Measurements from ENCODE around the gene SRRM5. TPM values are rescaled to one million over a fixed set of nuclear protein-coding genes. Genes with fewer than 3 reads are reported as not detected.

Gene SRRM5
- total and polyA plus RNA-seq, 10 donors: 0.26 to 0.94 (median 0.46) TPM

DNA sequence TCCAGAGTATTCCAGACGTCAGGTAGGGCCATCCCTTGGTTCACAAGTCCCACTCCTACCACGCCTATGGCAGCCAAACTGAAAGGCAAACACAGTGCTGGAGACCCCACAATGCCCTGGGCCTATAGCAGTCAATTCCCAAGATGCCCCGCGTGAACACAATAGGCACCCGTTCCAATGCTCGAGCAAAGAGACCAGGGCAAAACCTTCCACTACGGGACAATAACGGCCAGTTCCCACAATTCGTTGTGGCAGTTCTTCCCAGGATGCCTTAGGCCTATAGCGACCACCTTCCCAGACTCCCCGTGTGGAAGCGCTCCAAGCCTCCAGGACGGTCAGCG lies 7.0 kb downstream of the SRRM5 start:
- no peak for DNase-seq
- H3K4me3 ChIP-seq: peak overlapping the region; percentile 56 to 93 (median 78)
- intact Hi-C loops (cut with DNase I; ENCODE audit: low total_unique reads): no loop called here
- peaks cover 0 to 7% (median 2%) of the 10 kb centered on the region in 6 donors for H3K36me3 ChIP-seq
- peaks cover 4 to 52% (median 18%) of the 10 kb centered on the region in 6 donors for H3K4me1 ChIP-seq
- no peaks in the 10 kb centered on the region for H3K27me3 ChIP-seq (replicated peaks in 1 of 7)
- TF ChIP-seq POLR2A (IDR thresholded peaks at IDR 0.05) (no peak), POLR2AphosphoS5 (IDR thresholded peaks at IDR 0.05) (no peak)
- TF ChIP-seq, protein P1, sequence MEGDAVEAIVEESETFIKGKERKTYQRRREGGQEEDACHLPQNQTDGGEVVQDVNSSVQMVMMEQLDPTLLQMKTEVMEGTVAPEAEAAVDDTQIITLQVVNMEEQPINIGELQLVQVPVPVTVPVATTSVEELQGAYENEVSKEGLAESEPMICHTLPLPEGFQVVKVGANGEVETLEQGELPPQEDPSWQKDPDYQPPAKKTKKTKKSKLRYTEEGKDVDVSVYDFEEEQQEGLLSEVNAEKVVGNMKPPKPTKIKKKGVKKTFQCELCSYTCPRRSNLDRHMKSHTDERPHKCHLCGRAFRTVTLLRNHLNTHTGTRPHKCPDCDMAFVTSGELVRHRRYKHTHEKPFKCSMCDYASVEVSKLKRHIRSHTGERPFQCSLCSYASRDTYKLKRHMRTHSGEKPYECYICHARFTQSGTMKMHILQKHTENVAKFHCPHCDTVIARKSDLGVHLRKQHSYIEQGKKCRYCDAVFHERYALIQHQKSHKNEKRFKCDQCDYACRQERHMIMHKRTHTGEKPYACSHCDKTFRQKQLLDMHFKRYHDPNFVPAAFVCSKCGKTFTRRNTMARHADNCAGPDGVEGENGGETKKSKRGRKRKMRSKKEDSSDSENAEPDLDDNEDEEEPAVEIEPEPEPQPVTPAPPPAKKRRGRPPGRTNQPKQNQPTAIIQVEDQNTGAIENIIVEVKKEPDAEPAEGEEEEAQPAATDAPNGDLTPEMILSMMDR (IDR thresholded peaks at IDR 0.05 in 8 of 11, conservative IDR thresholded peaks at IDR 0.05 in 3 of 11): no peak
- 0 to 2% (median 0%) methylated on average over 14 of the region's 14 CpGs for WGBS, 5 donors
- H3K9me3 ChIP-seq: no peaks in the 10 kb centered on the region
- peak overlapping the region; percentile 80 to 96 (median 94) for H3K27ac ChIP-seq

DNA sequence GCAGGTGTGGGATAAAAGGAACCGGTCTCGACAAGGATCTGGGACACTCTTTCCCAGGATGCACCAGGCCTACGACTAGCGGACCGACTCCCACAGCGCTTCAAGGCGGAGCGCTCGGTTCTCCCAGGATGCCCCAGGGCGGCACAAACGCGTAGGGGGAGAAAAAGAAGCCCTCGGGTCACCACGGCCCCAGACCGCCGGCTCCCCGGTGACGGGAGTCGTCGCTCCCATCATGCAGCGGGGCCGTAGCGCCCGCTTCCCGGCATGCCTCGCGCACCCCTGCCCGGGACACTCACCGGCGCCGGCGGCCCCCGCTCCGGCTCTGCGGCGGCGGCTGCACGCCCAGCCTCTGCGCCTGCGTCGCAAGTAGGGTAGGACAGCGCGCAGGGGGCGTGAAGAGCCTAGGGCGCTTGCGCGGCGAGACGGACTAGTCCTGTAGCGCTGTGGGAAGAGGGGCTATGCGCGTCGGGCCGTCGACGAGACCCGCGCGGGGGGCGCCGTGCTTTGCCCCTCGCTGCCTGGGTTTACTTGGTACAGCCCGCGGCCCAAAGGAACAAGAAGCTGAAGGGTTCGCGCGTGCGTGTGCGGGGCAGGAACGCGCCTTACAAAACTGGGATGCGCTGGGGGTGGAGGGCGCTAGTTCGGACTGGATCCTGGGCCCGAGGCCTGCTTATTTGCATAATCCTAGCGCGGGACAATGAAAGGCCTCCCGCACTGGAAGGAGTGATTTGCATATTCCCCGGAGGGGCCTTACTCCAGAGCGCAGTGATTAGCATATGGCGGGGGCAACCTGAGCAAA lies 7.6 kb downstream of the SRRM5 start, which contains the start of gene ZNF428:
Gene ZNF428 (minus strand): TSS at position 368 of the 799 bp plus-strand sequence. CDS start 5,325 bp downstream, outside the sequence.
- intact Hi-C loops (cut with DNase I; ENCODE audit: low total_unique reads): no loop called here
- Histone ChIP-seq H3K36me3 (peaks cover 0 to 2% (median 0%) of the 10 kb centered on the region in 6 donors), H3K27ac (peak within 1 kb of the TSS; percentile 80 to 96 (median 94))

DNA sequence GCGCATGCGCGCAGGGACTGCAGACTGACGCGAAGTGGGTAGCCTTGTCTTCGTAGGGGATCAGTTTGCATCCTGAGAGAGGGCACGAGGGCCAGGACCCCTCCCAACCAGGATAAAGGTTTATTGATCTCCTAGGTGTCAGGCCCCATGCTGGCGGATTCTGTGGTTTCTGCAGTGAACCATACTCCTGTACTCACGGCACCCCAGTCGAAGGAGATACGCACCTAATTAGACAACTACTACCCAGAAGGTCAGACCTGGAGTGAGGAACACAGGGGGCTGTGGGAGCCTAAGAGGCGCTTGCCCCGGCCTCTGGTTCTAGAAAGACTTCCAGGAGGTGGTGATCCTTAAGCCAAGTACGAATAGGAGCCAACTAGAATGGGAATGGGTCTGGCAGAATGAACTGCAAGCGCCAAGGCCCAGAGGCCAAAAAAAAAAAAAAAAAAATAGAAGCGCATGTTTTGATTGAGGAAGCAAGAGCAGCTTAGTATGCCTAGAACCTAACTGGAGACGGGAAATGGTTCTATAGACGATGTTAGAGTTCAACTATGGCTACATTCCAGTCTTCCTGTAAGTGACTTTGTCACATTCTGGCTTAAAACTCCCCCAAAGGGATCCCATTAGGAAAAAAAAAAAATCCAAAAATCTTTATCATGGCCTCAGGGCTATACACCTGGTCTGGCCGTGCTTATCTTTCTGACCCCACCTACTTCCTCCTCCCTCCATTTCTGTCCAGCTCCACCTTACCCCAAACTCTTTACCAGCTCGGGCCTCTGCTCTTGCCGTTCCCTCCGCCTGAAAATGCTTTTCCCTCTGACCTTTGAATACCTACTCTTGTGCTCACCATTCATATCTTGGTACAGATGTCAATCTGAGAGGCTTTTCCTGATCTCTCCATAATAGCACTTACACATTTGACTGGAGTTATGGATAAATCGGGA lies 8.4 kb downstream of the SRRM5 start:
- H3K9me3 ChIP-seq: no peaks in the 10 kb centered on the region
- intact Hi-C loops (cut with DNase I; ENCODE audit: low total_unique reads): no loop called here
- H3K27ac ChIP-seq: peak overlapping the region; percentile 80 to 96 (median 94)
- DNase-seq: no peak
- no peaks in the 10 kb centered on the region for H3K36me3 ChIP-seq
- peaks cover 4 to 60% (median 25%) of the 10 kb centered on the region in 6 donors for H3K4me1 ChIP-seq
- WGBS, 5 donors: 42 to 60% (median 48%) methylated on average over 20 to 23 of the region's 23 CpGs
- TF ChIP-seq, protein P1 (IDR thresholded peaks at IDR 0.05 in 8 of 11, conservative IDR thresholded peaks at IDR 0.05 in 3 of 11): no peak
- TF ChIP-seq POLR2A (IDR thresholded peaks at IDR 0.05) (no peak), POLR2AphosphoS5 (IDR thresholded peaks at IDR 0.05) (no peak)
- no peaks in the 10 kb centered on the region for H3K27me3 ChIP-seq (replicated peaks in 1 of 7)
- peak overlapping the region; percentile 56 to 93 (median 78) for H3K4me3 ChIP-seq

More for the DNA sequence above, 7.6 kb downstream of the SRRM5 start, which contains the start of gene ZNF428:
- H3K4me1 ChIP-seq: peaks cover 4 to 54% (median 18%) of the 10 kb centered on the region in 6 donors
- DNase-seq: peak; percentile 96
- H3K4me3 ChIP-seq: peak within 1 kb of the TSS; percentile 56 to 93 (median 78)
- no peaks in the 10 kb centered on the region for H3K9me3 ChIP-seq
- no peaks in the 10 kb centered on the region for H3K27me3 ChIP-seq (replicated peaks in 1 of 7)
- TF ChIP-seq POLR2AphosphoS5 (IDR thresholded peaks at IDR 0.05) (peak; percentile 92 to 95 (median 93)), POLR2A (IDR thresholded peaks at IDR 0.05) (peak; percentile 43 to 74 (median 44))
- TF ChIP-seq, protein P1 (IDR thresholded peaks at IDR 0.05 in 8 of 11, conservative IDR thresholded peaks at IDR 0.05 in 3 of 11): peak in 2 of 11 experiments; percentile 6 to 9
- WGBS, 5 donors: 0 to 1% (median 0%) methylated on average over 24 to 81 of the region's 81 CpGs
